HG02885 (cell line): Measurements from ENCODE around the gene GRIN2D.

Source experiments
- ATAC-seq: cut with Tn5 transposase; IDR thresholded peaks from one replicate; pipeline ENCODE4 v1.9.1; 2021; ENCODE audit warnings: mild to moderate bottlenecking; ENCODE audit not compliant: unreplicated experiment, poor library complexity

The GRIN2D gene

GRCh38 chr19:48393559-48394330, at the start of gene GRIN2D:
Gene GRIN2D, plus strand, starts transcription at chr19:48393668. Its CDS starts 4,725 bp downstream, at chr19:48398393.
- ATAC-seq = no peak

GRCh38 chr19:48344892-48345291, 48.6 kb upstream of the GRIN2D start:
- no peak for ATAC-seq

DNA sequence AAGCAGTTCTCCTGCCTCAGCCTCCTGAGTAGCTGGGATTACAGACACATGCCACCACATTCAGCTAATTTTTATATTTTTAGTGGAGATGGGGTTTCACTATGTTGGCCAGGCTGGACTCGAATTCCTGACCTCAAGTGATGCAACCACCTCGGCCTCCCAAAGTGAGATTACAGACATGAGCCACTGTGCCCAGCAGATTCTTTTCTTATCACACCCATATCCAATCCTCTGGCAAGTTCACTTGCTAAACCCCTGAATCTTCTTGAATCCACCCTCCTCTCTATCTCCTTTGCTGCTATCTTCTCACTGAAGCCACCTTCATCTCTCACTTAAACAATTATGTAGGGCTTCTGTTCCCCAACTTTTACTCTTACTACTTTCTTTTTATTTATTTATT, 47.3 kb upstream of the GRIN2D start:
- no peak for ATAC-seq

DNA sequence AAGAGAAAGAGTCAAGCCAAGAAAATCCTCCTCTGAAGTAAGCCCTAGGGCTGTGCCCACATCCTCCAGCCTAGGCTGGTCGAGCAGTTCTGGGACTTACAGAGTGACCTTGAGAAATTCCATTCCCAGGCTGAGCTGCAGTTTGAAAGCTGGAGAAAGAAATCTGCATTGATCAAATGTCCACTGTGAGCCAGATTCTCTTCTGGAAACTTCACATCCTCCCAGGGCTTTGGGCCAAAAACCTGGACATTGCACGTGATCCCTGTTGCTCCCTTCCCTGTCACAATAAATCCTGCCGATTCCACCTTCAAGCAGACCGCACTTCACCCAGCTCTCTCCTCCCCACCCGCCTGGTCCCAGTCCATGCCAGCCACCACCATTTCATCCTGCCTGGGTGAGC, 45.4 kb upstream of the GRIN2D start:
- no peak for ATAC-seq

- ATAC-seq = no peak
Observed at GRCh38 chr19:48348737-48349136, 44.7 kb upstream of the GRIN2D start.

- ATAC-seq = no peak
Observed at GRCh38 chr19:48350856-48351255, 42.6 kb upstream of the GRIN2D start.

DNA sequence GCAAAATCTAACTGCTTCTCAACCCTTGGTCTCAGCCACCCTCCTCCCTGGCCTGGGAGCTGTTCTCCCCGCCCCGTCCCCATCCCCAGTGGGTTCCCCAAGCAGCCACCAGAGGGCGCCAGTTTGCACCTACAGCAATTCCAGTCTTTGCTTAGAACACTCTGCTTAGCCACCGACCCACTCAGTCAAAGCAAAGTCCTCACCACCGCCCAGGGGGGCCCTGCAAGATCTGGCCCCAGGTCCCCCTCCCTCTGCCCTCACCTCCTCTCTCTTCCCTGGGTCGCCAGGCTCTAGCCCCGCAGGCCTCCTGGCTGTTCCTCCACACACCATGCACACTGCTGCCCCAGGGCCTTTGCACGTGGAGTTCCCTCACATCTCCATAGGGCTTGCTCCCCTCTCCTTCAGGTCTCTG, 42.1 kb upstream of the GRIN2D start:
- no peak for ATAC-seq

DNA sequence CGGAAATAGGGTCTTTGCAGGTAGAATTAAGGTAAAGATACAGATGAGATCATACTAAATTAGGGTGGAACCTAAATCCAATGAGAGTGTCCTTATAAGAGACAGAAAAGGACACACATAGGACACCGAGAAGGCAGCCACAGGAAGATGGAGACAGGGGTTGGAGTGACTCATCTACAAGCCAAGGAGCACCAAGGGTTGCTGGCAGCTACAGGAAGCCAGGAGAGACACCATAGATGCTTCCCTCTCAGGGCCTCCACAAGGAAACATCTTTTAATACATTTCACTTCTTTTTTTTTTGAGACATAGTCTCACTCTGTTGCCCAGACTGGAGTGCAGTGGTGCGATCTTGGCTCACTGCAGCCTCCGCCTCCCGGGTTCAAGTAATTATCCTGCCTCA, 39.8 kb upstream of the GRIN2D start:
- ATAC-seq = no peak

GRCh38 chr19:48354332-48354992, 39.0 kb upstream of the GRIN2D start:
- no peak for ATAC-seq

DNA sequence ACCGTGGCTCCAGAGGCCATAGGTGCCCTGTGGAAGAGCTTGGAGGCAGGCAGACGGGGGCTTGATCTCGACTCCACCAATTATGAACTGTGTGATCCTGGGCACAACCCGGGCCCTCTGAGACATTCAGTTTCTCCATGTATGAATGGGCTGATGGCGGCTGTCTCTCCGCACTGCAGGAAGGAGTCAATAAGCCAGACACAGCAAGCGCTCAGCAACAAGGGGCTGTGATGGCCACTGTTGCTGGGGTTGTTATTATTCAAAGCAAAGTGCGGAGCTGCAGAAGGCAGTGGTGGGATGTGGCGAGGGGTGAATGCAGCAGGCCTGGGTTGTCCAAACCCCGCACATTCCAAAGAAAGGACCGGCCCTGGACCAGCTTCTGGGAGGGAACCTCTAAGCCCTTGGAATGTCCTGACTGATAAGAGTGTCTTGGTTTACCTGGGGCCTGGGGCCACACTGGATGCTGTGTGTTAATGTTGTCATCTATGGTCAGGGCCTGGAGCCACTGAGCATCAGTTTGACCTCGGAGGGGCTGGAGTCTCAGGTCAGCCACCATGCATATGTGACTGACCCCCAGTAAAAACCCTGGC, 38.0 kb upstream of the GRIN2D start:
- ATAC-seq = no peak

DNA sequence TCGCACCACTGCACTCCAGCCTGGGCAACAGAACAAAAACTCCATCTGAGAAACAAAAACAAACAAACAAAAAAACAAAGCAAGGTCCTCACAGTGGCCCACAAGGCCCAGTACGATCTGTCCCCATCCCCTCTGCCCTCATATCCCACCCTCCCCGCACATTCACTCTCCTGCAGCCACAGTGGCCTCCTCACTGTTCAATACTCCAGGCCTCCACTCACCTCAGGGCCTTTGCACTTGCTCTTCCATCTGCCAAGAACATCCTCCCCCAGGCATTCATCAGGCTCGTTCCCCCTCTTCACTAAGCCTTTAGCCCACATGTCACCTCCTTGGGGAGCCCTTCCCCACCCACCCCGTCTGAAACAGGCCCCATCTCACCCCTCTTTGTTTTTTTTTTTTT, 34.3 kb upstream of the GRIN2D start:
- no peak for ATAC-seq

- ATAC-seq = no peak
Observed at GRCh38 chr19:48361912-48362311, 31.6 kb upstream of the GRIN2D start.

- peak; percentile 57 for ATAC-seq
Observed at GRCh38 chr19:48362716-48363499, 30.6 kb upstream of the GRIN2D start.

GRCh38 chr19:48363500-48363809, 30.0 kb upstream of the GRIN2D start:
- ATAC-seq = peak; percentile 10

DNA sequence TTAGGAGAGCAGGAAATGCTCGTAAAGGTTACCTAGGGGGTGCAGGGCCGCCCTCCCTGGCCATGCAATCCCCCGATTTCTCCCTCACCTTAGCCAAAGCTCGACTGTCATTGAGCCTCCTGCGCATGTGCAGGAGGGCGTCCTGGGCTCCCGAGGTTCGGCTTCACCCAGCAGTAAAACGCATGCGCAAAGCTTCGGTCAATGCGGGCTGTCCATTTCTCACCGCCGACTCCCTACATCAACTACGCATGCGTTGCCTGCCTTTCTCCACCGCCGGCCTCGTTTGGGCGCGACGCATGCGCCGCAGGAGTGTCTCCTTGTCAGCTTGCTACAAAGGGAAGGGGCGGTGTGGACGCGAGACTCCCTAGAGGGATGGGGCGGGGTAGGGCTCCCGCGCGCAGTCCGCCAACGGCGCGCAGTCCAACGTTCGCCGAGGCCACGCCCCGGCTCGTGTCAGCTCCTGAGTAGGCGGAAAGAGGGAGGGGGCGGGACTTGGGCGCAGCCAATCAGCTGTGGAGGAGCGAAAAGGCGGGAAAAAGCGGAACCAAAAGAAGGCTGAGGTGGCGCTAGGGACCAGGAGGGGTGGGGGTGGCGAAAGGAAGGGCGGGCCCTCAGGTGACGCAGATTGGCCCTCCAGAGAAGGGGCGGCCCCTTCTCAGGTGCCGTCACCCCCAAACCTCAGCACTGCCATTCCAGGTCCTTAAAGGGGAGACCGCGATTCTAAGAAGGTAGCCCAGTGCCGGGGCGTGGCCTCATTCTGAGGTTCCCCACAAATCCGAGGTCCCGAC, 29.5 kb upstream of the GRIN2D start, which contains the start of the genes SYNGR4 and TMEM143:
Gene SYNGR4, plus strand, starts transcription at position 558 of the 788 bp plus-strand sequence. CDS start 1,476 bp downstream, outside the sequence.
Gene TMEM143, minus strand, starts transcription at position 131 of the 788 bp plus-strand sequence. Its CDS starts 20 bp downstream, at position 111.
- peak; percentile 84 for ATAC-seq

- ATAC-seq = no peak
Observed at GRCh38 chr19:48364598-48365348, 28.7 kb upstream of the GRIN2D start.

- no peak for ATAC-seq
Observed at GRCh38 chr19:48365602-48366001, 27.9 kb upstream of the GRIN2D start.

DNA sequence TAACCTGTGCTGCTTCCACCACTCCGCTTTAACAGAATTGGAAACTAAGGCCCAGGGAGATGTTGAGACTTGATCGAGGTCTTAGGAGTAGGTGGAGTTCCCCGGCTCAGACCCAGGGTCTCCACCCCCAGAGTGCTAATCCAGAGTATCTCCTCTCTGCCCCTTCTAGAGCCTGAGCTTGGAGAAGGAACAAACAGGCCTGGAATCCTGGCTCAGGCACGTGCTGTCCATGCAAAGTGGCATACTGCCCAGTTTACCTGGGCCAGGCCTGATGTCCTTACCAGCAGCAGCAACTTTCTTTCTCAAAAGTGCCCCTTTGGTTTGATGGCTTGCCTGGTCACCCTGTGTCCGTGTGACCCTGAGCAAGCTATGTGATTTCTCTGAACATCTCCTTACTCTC, 25.6 kb upstream of the GRIN2D start:
- no peak for ATAC-seq

GRCh38 chr19:48368936-48369335, 24.5 kb upstream of the GRIN2D start:
- ATAC-seq = no peak
